Superior temporal gyrus (tissue), 1 donor: Measurements from ENCODE around the gene ZNF322.

Experiments used
- DNase-seq: peaks from one replicate; pipeline ENCODE4 v3.0.0-alpha.2; 2016; ENCODE audit errors: extremely low spot score

The ZNF322 gene

GRCh38 chr6:26613689-26614683, 45.6 kb downstream of the ZNF322 start:
- no peak for DNase-seq

GRCh38 chr6:26613201-26613600, 46.3 kb downstream of the ZNF322 start:
- no peak for DNase-seq

GRCh38 chr6:26611599-26611998, 47.9 kb downstream of the ZNF322 start:
- no peak for DNase-seq

- no peak for DNase-seq
Observed at GRCh38 chr6:26609463-26609862, 50.1 kb downstream of the ZNF322 start.

- peak; percentile 79 for DNase-seq
Observed at GRCh38 chr6:26607434-26608230, 51.9 kb downstream of the ZNF322 start.

GRCh38 chr6:26604797-26605196, 54.7 kb downstream of the ZNF322 start:
- no peak for DNase-seq

- no peak for DNase-seq
Observed at GRCh38 chr6:26604026-26604425, 55.5 kb downstream of the ZNF322 start.

- no peak for DNase-seq
Observed at GRCh38 chr6:26602262-26602661, 57.3 kb downstream of the ZNF322 start.

- no peak for DNase-seq
Observed at GRCh38 chr6:26600759-26601158, 58.8 kb downstream of the ZNF322 start.

GRCh38 chr6:26599591-26599990, 60.0 kb downstream of the ZNF322 start:
- no peak for DNase-seq

GRCh38 chr6:26599134-26599533, 60.4 kb downstream of the ZNF322 start:
- DNase-seq = no peak

- no peak for DNase-seq
Observed at GRCh38 chr6:26598267-26598666, 61.3 kb downstream of the ZNF322 start.

- DNase-seq = no peak
Observed at GRCh38 chr6:26597821-26598220, 61.7 kb downstream of the ZNF322 start.

- no peak for DNase-seq
Observed at GRCh38 chr6:26597389-26597766, 62.2 kb downstream of the ZNF322 start.

- peak; percentile 99 for DNase-seq
Observed at GRCh38 chr6:26596579-26597388, 62.8 kb downstream of the ZNF322 start, which contains the start of gene ABT1. TSS of gene ABT1 (plus strand) at chr6:26596953. CDS start at chr6:26596983, 30 bp downstream.

- peak; percentile 93 for DNase-seq
Observed at GRCh38 chr6:26595669-26596269, 63.8 kb downstream of the ZNF322 start.

GRCh38 chr6:26594730-26595632, 64.6 kb downstream of the ZNF322 start:
- peak; percentile 52 for DNase-seq

GRCh38 chr6:26594131-26594498, 65.4 kb downstream of the ZNF322 start:
- no peak for DNase-seq

GRCh38 chr6:26593278-26594130, 66.0 kb downstream of the ZNF322 start:
- no peak for DNase-seq
